H1 (cell line): ENCODE results near the gene PRDM5. TPM values are rescaled to one million over a fixed set of nuclear protein-coding genes. Genes with fewer than 3 reads are reported as not detected.

Experiments
- CTCF ChIA-PET: fragments of 300-600 bp; sonication (Branson Sonifier 250); formaldehyde crosslinking; loops from one replicate; lab custom pipeline; 2021; ENCODE audit not compliant: partially characterized antibody; lab: Charles Lee
- POLR2A ChIA-PET: fragments of 300-600 bp; sonication (Branson Sonifier 250); formaldehyde crosslinking; loops from one replicate; lab custom pipeline; 2021; ENCODE audit warnings: inconsistent platforms; ENCODE audit not compliant: partially characterized antibody; lab: Charles Lee
- DNase-seq, 2 experiments: peaks; one replicate each; pipeline versions ENCODE4 v3.0.0 to v3.0.0-alpha.2; 2010 to 2022; ENCODE audit warnings: low spot score in 2 of 2, low read depth in 1 of 2, mixed read lengths in 1 of 2
- FAIRE-seq: peaks from 2 replicates; lab custom pipeline; 2011; peaks lifted over from hg19 to GRCh38; lab: Jason Lieb, UNC
- H2AFZ ChIP-seq: 2 replicates; pipeline ENCODE4 v1.8.1; 2012; ENCODE audit warnings: low read length, inconsistent platforms
- H2AK5ac ChIP-seq: 2 replicates; pipeline ENCODE4 v1.6.1; 2013; ENCODE audit warnings: low read depth, low read length
- H2BK120ac ChIP-seq: replicated peaks from 2 replicates; pipeline ENCODE3; 2013; ENCODE audit warnings: low read depth, low read length, inconsistent platforms
- H2BK12ac ChIP-seq: 2 replicates; pipeline ENCODE4 v1.6.1; 2013; ENCODE audit warnings: low read depth, low read length
- H2BK15ac ChIP-seq: 2 replicates; pipeline ENCODE4 v1.6.1; 2013; ENCODE audit warnings: low read length
- H2BK20ac ChIP-seq: 2 replicates; pipeline ENCODE4 v1.6.1; 2013; ENCODE audit warnings: low read length
- H2BK5ac ChIP-seq: 2 replicates; pipeline ENCODE4 v1.6.1; 2013; ENCODE audit warnings: low read depth, low read length
- H3K14ac ChIP-seq: 2 replicates; pipeline ENCODE4 v1.6.1; 2013; ENCODE audit warnings: inconsistent platforms; ENCODE audit not compliant: insufficient read length
- H3K18ac ChIP-seq: 2 replicates; pipeline ENCODE4 v1.6.1; 2013; ENCODE audit warnings: low read length; ENCODE audit errors: extremely low read depth
- H3K23ac ChIP-seq: 2 replicates; pipeline ENCODE4 v1.6.1; 2013; ENCODE audit warnings: inconsistent platforms; ENCODE audit not compliant: insufficient read length
- H3K23me2 ChIP-seq: 2 replicates; pipeline ENCODE4 v1.6.1; 2013; ENCODE audit warnings: low read depth, low read length
- H3K27ac ChIP-seq: 2 replicates; pipeline ENCODE4 v1.6.1; 2011; ENCODE audit warnings: low read depth, low read length, inconsistent platforms
- H3K27me3 ChIP-seq, 4 experiments: replicated peaks in 1 of 4; 1 replicate in 1 of 4; 2 replicates in 3 of 4; pipeline versions ENCODE4 v1.6.1 to v1.8.1; 2011 to 2013; ENCODE audit warnings: low read length in 3 of 4, mild to moderate bottlenecking in 3 of 4, inconsistent platforms in 2 of 4, mixed read lengths in 2 of 4, moderate library complexity in 1 of 4; ENCODE audit not compliant: control insufficient read depth in 3 of 4, insufficient read depth in 3 of 4; ENCODE audit errors: extremely low read depth in 1 of 4
- H3K36me3 ChIP-seq, 4 experiments: 2 replicates each; pipeline versions ENCODE4 v1.6.1 to v1.8.1; 2011 to 2013; ENCODE audit warnings: mild to moderate bottlenecking in 4 of 4, low read length in 3 of 4, moderate library complexity in 2 of 4, control low read depth in 1 of 4, inconsistent platforms in 1 of 4; ENCODE audit not compliant: insufficient read depth in 4 of 4, control insufficient read depth in 2 of 4
- H3K4ac ChIP-seq: replicated peaks from 2 replicates; pipeline ENCODE3; 2013; ENCODE audit warnings: low read length, low read depth, mixed read lengths, inconsistent platforms; ENCODE audit not compliant: insufficient read length
- H3K4me1 ChIP-seq, 4 experiments: replicated peaks in 1 of 4; 1 replicate in 1 of 4; 2 replicates in 3 of 4; pipeline versions ENCODE4 v1.6.1 to v1.8.1; 2011 to 2013; ENCODE audit warnings: low read length in 3 of 4, inconsistent platforms in 2 of 4, mixed read lengths in 1 of 4; ENCODE audit not compliant: insufficient read depth in 4 of 4, control insufficient read depth in 3 of 4
- H3K4me2 ChIP-seq, 2 experiments: 2 replicates each; pipeline versions ENCODE4 v1.6.1 to v1.8.1; 2011 to 2013; ENCODE audit warnings: low read depth in 2 of 2, low read length in 2 of 2, control low read depth in 1 of 2, inconsistent platforms in 1 of 2, mild to moderate bottlenecking in 1 of 2; ENCODE audit not compliant: insufficient read depth in 1 of 2
- H3K4me3 ChIP-seq, 4 experiments: fragments of 200-600, 300-600 bp in 1 of 4; sonication (generic), shearing (Covaris generic), sonication (Bioruptor Twin) in 1 of 4; 2 replicates each; pipeline versions ENCODE4 v1.5.1 to v1.8.1; 2011 to 2016; ENCODE audit warnings: low read length in 4 of 4, low read depth in 3 of 4, control low read depth in 2 of 4, inconsistent platforms in 2 of 4, mild to moderate bottlenecking in 2 of 4, mixed read lengths in 1 of 4, moderate library complexity in 1 of 4; ENCODE audit not compliant: insufficient read depth in 2 of 4; ENCODE audit errors: extremely low read depth in 1 of 4
- H3K56ac ChIP-seq: replicated peaks from 2 replicates; pipeline ENCODE3; 2013; ENCODE audit warnings: low read depth, mild to moderate bottlenecking, mixed read lengths, low read length, inconsistent platforms; ENCODE audit not compliant: insufficient read length
- H3K79me1 ChIP-seq: 2 replicates; pipeline ENCODE4 v1.6.1; 2013; ENCODE audit warnings: low read depth, low read length, control low read depth
- H3K79me2 ChIP-seq, 2 experiments: 2 replicates each; pipeline versions ENCODE4 v1.6.1 to v1.8.1; 2012 to 2013; ENCODE audit warnings: low read length in 2 of 2, mild to moderate bottlenecking in 2 of 2, inconsistent platforms in 1 of 2; ENCODE audit not compliant: insufficient read depth in 2 of 2, control insufficient read depth in 1 of 2
- H3K9ac ChIP-seq, 4 experiments: replicated peaks in 1 of 4; 1 replicate in 1 of 4; 2 replicates in 3 of 4; pipeline versions ENCODE4 v1.6.1 to v1.8.1; 2011 to 2013; ENCODE audit warnings: low read depth in 3 of 4, low read length in 3 of 4, control low read depth in 2 of 4, mild to moderate bottlenecking in 2 of 4, moderate library complexity in 2 of 4, inconsistent platforms in 1 of 4; ENCODE audit errors: extremely low read depth in 1 of 4
- H3K9me3 ChIP-seq, 2 experiments: 2 replicates each; pipeline versions ENCODE4 v1.6.1 to v1.8.1; 2012 to 2013; ENCODE audit warnings: mild to moderate bottlenecking in 2 of 2, moderate library complexity in 2 of 2, control low read depth in 1 of 2, inconsistent platforms in 1 of 2, low read depth in 1 of 2, low read length in 1 of 2, mixed read lengths in 1 of 2; ENCODE audit not compliant: insufficient read depth in 2 of 2
- H4K20me1 ChIP-seq, 2 experiments: replicated peaks in 1 of 2; 2 replicates each; pipeline versions ENCODE3 to v1.8.1; 2011 to 2013; ENCODE audit warnings: inconsistent platforms in 2 of 2, low read length in 2 of 2, mild to moderate bottlenecking in 1 of 2; ENCODE audit not compliant: insufficient read depth in 2 of 2, control insufficient read depth in 1 of 2
- H4K5ac ChIP-seq: 2 replicates; pipeline ENCODE4 v1.6.1; 2013; ENCODE audit warnings: low read length, low read depth, mixed read lengths, inconsistent platforms; ENCODE audit not compliant: insufficient read length
- H4K8ac ChIP-seq: 2 replicates; pipeline ENCODE4 v1.8.0; 2013; ENCODE audit warnings: mild to moderate bottlenecking, moderate library complexity, low read length, inconsistent platforms; ENCODE audit not compliant: insufficient read depth; ENCODE audit errors: extremely low read depth
- H4K91ac ChIP-seq: replicated peaks from 2 replicates; pipeline ENCODE3; 2013; ENCODE audit warnings: low read length, mixed read lengths, inconsistent platforms; ENCODE audit not compliant: insufficient read length
- GABPA ChIP-seq: IDR thresholded peaks from 2 replicates; pipeline ENCODE4 v1.6.1; 2011; ENCODE audit warnings: mild to moderate bottlenecking, low read length, moderate library complexity, borderline replicate concordance; ENCODE audit not compliant: insufficient read depth
- HDAC6 ChIP-seq: IDR thresholded peaks from one replicate; pipeline ENCODE4 v1.7.1; 2012; ENCODE audit warnings: low read depth, mild to moderate bottlenecking, inconsistent platforms, low read length, moderate library complexity
- KDM1A ChIP-seq: fragments of 200-600, 300-600 bp; sonication (generic); IDR thresholded peaks from 2 replicates; pipeline ENCODE4 v1.7.1; 2016; ENCODE audit warnings: mild to moderate bottlenecking, low read length, borderline replicate concordance
- RFX5 ChIP-seq: IDR thresholded peaks from 2 replicates; pipeline ENCODE4 v1.6.1; 2011; ENCODE audit warnings: low read depth, low read length, improper control_type of control experiment, borderline replicate concordance
- TBP ChIP-seq: IDR thresholded peaks from 2 replicates; pipeline ENCODE4 v1.6.1; 2011; ENCODE audit warnings: low read depth, low read length, improper control_type of control experiment
- TCF12 ChIP-seq: IDR thresholded peaks from 2 replicates; pipeline ENCODE4 v1.6.1; 2011; ENCODE audit warnings: low read depth, mild to moderate bottlenecking, low read length
- YY1 ChIP-seq: IDR thresholded peaks from 2 replicates; pipeline ENCODE4 v1.6.1; 2011; ENCODE audit warnings: low read depth, mild to moderate bottlenecking, low read length
- WGBS, 2 experiments: shearing (Covaris generic) in 1 of 2; methylation state at CpG; one replicate each; pipeline versions ENCODE4 v1.1.6 to v1.1.7; 2013 to 2015; ENCODE audit warnings: low lambda C conversion rate in 2 of 2, mixed read lengths in 2 of 2, inconsistent platforms in 1 of 2, low coverage in 1 of 2, missing lambda C conversion rate in 1 of 2; ENCODE audit not compliant: insufficient replicate concordance in 2 of 2, insufficient coverage in 1 of 2, insufficient read length in 1 of 2; ENCODE audit errors: extremely low coverage in 1 of 2, missing lambda C conversion rate in 1 of 2; 5-methylcytosine and 5-hydroxymethylcytosine counted together
- polyA plus RNA-seq, 7 experiments: library from polyadenylated mRNA; depleted of rRNA in 3 of 7; stranded (reverse) in 5 of 7; unstranded in 2 of 7; fragments of >200 nt in 5 of 7; fragments of 200-250 nt in 2 of 7; gene quantifications; 1 replicate in 5 of 7; 2 replicates in 1 of 7; 4 replicates in 1 of 7; pipeline versions ENCODE4 v1.2.1 to v1.2.3, GENCODE V29; 2011 to 2013; ENCODE audit warnings: missing spikeins in 2 of 7, mixed read lengths in 2 of 7
- total RNA-seq: library from RNA; stranded (reverse); fragmentation: NEBNext Ultra II Directional; extraction: Animal tissue kit (Norgen Biotek cat#: 25700); gene quantifications from 2 replicates; pipeline ENCODE4 v1.2.1, GENCODE V29; 2021

PRDM5 gene
- total and polyA plus RNA-seq, 2 of the 8 experiments (the other 6 are each of a cell fraction or from before 2014, with no cell fraction given): 8.2 to 23.4 TPM

DNA sequence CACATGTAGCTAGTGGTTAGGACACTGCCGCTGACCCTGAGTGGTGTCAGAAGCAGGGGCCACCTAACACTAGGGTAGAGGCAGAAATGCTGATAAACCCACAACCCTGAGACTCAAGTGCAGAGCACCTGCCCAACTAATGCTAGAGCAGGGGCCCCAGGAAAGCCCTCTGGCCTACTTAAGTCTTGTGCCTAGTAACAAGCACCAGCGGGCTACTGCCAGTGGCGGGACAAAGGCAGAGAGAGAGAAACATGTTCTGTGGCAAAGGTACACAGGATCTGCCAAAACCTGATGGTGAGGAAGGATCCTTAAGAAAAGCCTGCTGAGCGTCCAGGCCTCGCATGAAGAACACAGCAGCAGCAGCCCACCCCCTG lies 172.4 kb downstream of the PRDM5 start:
- Histone ChIP-seq H3K56ac (no peak overlapping the region), H4K20me1 (no peaks in the 10 kb centered on the region), H3K4me3 (no peak overlapping the region), H3K18ac (no peak overlapping the region), H2BK12ac (no peak overlapping the region), H4K8ac (no peak overlapping the region), H3K4me1 (peaks cover 0 to 3% (median 0%) of the 10 kb centered on the region in 4 experiments; a peak in 1 of 7 replicates), H3K9me3 (peaks cover 0 to 2% of the 10 kb centered on the region in 2 experiments; a peak in 1 of 4 replicates), H3K23me2 (no peaks in the 10 kb centered on the region), H3K4ac (no peak overlapping the region), H4K91ac (no peak overlapping the region), H2BK120ac (no peak overlapping the region), H3K79me1 (no peaks in the 10 kb centered on the region), H2BK20ac (no peak overlapping the region), H2AFZ (no peak overlapping the region), H3K36me3 (peaks cover 0 to 12% (median 1%) of the 10 kb centered on the region in 4 experiments; a peak in 3 of 8 replicates), H3K27ac (no peak overlapping the region), H3K14ac (no peak overlapping the region), H3K23ac (no peak overlapping the region), H2AK5ac (no peak overlapping the region), H2BK5ac (no peak overlapping the region), H4K5ac (no peak overlapping the region), H3K9ac (no peak overlapping the region), H2BK15ac (no peak overlapping the region), H3K4me2 (no peak overlapping the region), H3K79me2 (no peaks in the 10 kb centered on the region), H3K27me3 (no peaks in the 10 kb centered on the region)
- no peak for DNase-seq
- FAIRE-seq: no peak
- WGBS, 2 experiments: 92% methylated on average over 5 of the region's 5 CpGs; no CpG with 5 or more reads in 1 of the 2 experiments
- no peak for TF ChIP-seq TBP
- TF ChIP-seq GABPA: no peak
- no peak for TF ChIP-seq KDM1A
- TF ChIP-seq YY1: no peak
- TF ChIP-seq TCF12: no peak
- no peak for TF ChIP-seq HDAC6
- TF ChIP-seq RFX5: no peak
- ChIA-PET CTCF (no interaction called here), POLR2A (no interaction called here)
